ENCODE results near the gene PGLYRP4.

PGLYRP4 gene

DNA sequence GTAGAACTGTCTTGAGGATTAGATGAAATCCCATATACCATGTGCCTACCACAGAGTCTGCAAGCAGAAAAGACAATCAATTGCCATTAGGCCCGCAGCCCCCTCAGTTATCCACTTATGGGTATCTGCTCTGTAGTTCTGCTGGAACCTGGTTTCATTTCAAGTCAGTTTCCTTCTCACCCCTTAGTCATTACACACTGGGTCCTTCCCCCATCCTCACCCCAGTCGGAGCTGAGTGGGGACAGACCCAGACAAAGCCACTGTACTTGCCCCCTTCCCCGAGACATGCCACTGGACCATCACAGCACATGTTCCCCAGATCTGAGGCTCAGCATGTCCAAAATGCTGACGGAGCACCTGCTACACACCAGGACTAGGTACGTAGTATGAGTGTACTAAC, 57.1 kb downstream of the PGLYRP4 start:
- H3K4me3 ChIP-seq (ENCODE audit: low read length) = no peak overlapping the region
- no peak overlapping the region for H3K4me2 ChIP-seq (ENCODE audit: low read depth, low read length)
- H3K4me1 ChIP-seq (ENCODE audit: low read length) = no peaks in the 10 kb centered on the region
- no peaks in the 10 kb centered on the region for H3K79me2 ChIP-seq (ENCODE audit: low read length)
- no peak overlapping the region for H3K9ac ChIP-seq (ENCODE audit: low read length)
- no peak for DNase-seq
- H3K27me3 ChIP-seq (replicated peaks; ENCODE audit: insufficient read depth, low read length) = no peaks in the 10 kb centered on the region
- no peaks in the 10 kb centered on the region for H3K9me2 ChIP-seq (replicated peaks; ENCODE audit: insufficient read depth, low read length)
- H3K36me3 ChIP-seq (replicated peaks; ENCODE audit: insufficient read depth, low read length) = no peaks in the 10 kb centered on the region
- TF ChIP-seq, protein P1, sequence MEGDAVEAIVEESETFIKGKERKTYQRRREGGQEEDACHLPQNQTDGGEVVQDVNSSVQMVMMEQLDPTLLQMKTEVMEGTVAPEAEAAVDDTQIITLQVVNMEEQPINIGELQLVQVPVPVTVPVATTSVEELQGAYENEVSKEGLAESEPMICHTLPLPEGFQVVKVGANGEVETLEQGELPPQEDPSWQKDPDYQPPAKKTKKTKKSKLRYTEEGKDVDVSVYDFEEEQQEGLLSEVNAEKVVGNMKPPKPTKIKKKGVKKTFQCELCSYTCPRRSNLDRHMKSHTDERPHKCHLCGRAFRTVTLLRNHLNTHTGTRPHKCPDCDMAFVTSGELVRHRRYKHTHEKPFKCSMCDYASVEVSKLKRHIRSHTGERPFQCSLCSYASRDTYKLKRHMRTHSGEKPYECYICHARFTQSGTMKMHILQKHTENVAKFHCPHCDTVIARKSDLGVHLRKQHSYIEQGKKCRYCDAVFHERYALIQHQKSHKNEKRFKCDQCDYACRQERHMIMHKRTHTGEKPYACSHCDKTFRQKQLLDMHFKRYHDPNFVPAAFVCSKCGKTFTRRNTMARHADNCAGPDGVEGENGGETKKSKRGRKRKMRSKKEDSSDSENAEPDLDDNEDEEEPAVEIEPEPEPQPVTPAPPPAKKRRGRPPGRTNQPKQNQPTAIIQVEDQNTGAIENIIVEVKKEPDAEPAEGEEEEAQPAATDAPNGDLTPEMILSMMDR (IDR thresholded peaks at IDR 0.05; ENCODE audit: low read length) = no peak
- TF ChIP-seq EZH2 (optimal IDR thresholded peaks at IDR 0.05; ENCODE audit: low read depth, low read length) = no peak
- TF ChIP-seq EZH2phosphoT487 (IDR thresholded peaks at IDR 0.05; ENCODE audit: low read length) = no peak
- H4K20me1 ChIP-seq (ENCODE audit: insufficient read depth, low read length) = no peaks in the 10 kb centered on the region
- H3F3A ChIP-seq (ENCODE audit: insufficient read depth, low read length) = no peaks in the 10 kb centered on the region
- H3K9me3 ChIP-seq (replicated peaks; ENCODE audit: insufficient read depth, low read length) = no peaks in the 10 kb centered on the region
- no peak overlapping the region for H3K27ac ChIP-seq (ENCODE audit: low read length)
- no peak overlapping the region for H2AFZ ChIP-seq (ENCODE audit: low read length)

DNA sequence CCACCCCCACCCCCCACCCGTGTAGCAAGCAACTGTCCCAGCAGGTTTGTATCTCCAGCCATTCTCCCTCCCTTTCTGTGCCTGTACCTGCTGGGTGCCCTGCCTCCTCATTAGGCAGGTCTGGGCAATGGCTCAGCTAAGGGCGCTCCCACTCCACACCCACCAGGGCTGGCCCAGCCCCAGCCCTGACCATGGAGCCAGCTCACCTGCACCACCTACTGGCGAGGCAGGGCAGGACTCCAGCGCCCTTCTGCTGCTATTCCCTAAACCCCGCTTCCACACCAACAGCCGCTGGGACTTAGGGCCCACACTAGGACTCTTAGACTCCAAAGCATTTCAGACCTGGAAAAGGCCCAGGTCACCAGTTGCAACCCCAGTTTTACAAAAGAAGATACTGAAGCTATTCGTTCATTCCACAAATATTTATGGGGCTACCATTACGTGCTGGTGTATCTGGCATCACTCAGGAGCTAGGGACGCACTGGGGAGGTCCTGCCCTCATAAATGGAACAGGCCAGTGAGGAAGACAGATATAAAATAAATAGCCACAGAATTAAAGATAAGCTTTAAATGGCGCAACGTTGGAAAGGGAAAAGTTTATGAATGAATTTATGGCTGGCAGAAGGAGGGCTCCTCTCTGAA, 59.9 kb downstream of the PGLYRP4 start:
- Histone ChIP-seq H3K4me3 (ENCODE audit: low read length) (no peak overlapping the region), H3F3A (ENCODE audit: insufficient read depth, low read length) (no peaks in the 10 kb centered on the region), H3K36me3 (replicated peaks; ENCODE audit: insufficient read depth, low read length) (no peaks in the 10 kb centered on the region), H3K4me1 (ENCODE audit: low read length) (no peaks in the 10 kb centered on the region), H2AFZ (ENCODE audit: low read length) (no peak overlapping the region), H3K4me2 (ENCODE audit: low read depth, low read length) (no peak overlapping the region), H4K20me1 (ENCODE audit: insufficient read depth, low read length) (no peaks in the 10 kb centered on the region), H3K9ac (ENCODE audit: low read length) (no peak overlapping the region), H3K79me2 (ENCODE audit: low read length) (no peaks in the 10 kb centered on the region), H3K9me3 (replicated peaks; ENCODE audit: insufficient read depth, low read length) (no peaks in the 10 kb centered on the region), H3K27me3 (replicated peaks; ENCODE audit: insufficient read depth, low read length) (no peaks in the 10 kb centered on the region), H3K9me2 (replicated peaks; ENCODE audit: insufficient read depth, low read length) (no peaks in the 10 kb centered on the region), H3K27ac (ENCODE audit: low read length) (no peak overlapping the region)
- no peak for TF ChIP-seq EZH2 (optimal IDR thresholded peaks at IDR 0.05; ENCODE audit: low read depth, low read length)
- TF ChIP-seq, protein P1 (IDR thresholded peaks at IDR 0.05; ENCODE audit: low read length) = peak; percentile 79
- no peak for DNase-seq
